GDM1 (cell line): Measurements from ENCODE around the gene SLC6A8.

ENCODE experiments used
- DNase-seq: peaks from one replicate; lab custom pipeline; 2025; lab: John Stamatoyannopoulos, UW

SLC6A8 gene

GRCh38 chrX:153687121-153688039 is at the start of gene SLC6A8:
Gene SLC6A8, plus strand, starts transcription at chrX:153687926. Its CDS starts 649 bp downstream, at chrX:153688575.
- no peak for DNase-seq

GRCh38 chrX:153638041-153638371 is 49.7 kb upstream of the SLC6A8 start:
- no peak for DNase-seq

- no peak for DNase-seq
Observed at GRCh38 chrX:153638436-153639176, 49.1 kb upstream of the SLC6A8 start.

GRCh38 chrX:153639177-153640044 is 48.3 kb upstream of the SLC6A8 start:
- DNase-seq: no peak

DNA sequence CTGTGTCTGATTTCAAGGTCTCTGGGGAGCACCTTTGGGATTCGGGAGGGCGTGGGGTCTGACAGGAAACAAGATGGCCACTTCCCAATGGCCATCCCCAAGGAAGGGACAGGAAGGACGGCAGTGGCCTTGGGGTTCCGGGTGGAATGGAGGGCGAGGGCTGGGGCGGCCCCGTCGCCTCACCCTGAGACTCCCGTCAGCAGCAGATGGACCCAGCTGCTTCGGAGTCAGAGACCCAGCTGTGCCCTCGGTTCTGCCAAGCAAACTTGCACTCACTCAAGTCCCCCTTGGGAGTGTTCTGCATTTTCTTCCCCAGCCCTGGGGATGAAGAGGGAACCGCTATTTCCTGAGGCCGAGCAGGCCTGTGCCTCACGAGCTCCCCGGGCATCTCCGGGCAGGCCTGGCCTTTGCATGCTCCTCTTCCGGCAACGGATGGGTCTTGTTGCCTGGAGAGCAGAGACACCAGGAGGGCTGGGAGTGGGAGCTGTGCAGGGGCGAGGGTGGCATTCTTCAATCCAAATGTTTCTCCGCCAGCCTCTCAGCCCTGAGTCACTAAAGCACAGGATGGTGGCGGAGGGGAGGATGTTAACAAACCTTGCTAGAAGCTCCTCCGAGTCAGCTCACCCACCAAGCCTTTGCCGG is 47.6 kb upstream of the SLC6A8 start:
- no peak for DNase-seq

DNA sequence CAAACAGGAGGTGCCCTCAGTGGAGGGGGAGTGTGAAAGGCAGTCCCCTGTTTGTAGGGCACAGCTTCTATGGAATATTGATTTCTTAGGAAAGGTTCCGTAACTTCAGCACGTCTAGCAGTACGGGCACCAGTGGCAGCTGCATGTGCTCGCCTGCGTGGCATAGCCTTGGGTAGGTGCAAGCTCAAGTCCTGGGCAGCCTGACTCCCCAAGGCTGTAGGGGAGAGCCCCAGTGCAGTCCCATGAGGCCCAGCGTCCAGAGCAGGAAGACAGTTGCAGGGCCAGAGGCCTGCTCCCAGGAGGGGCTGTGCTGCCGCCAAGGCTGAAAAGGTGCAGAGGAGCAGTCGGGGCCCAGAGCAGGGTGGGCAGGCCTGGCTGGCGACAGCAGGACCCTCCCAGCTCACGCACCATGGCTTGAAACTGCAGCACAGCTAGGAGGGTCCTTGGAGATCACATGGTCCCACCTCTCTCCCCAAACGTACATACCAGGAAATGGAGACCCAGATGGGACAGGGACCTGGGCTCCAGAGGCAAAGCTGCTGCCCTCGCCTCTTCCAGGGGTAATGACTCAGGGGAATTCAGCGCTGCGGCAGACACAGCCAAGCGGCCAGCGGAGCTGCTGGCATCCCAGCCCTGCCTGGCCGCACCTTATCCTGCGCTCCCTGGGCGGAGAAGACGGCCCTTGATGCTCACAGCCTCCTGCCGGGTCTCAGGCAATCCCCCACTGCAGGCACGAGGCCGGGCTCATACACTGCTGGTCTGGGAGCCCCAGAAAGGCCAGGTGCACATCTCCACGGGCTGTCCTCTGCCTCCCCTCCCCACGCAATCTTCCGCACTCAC is 46.8 kb upstream of the SLC6A8 start:
- no peak for DNase-seq

DNA sequence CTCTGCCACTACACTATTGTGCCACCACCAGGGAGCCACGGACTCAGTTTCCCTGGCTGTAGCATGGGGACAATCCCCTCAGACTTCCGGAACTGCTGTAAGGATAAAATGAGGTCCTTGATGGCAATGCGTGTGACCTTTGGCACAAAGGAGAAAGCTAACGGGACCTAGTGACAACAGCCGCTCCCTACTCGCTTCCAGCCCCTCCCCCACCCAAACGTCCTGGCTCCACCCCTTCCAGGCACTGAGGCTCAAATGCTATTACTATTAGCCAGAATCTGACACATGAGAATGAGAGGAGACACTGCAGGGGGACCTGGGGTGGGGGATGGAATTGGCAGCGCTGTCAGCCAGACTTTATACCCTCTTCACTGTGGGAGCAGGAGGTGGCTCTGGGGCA is 46.1 kb upstream of the SLC6A8 start:
- DNase-seq: no peak

DNA sequence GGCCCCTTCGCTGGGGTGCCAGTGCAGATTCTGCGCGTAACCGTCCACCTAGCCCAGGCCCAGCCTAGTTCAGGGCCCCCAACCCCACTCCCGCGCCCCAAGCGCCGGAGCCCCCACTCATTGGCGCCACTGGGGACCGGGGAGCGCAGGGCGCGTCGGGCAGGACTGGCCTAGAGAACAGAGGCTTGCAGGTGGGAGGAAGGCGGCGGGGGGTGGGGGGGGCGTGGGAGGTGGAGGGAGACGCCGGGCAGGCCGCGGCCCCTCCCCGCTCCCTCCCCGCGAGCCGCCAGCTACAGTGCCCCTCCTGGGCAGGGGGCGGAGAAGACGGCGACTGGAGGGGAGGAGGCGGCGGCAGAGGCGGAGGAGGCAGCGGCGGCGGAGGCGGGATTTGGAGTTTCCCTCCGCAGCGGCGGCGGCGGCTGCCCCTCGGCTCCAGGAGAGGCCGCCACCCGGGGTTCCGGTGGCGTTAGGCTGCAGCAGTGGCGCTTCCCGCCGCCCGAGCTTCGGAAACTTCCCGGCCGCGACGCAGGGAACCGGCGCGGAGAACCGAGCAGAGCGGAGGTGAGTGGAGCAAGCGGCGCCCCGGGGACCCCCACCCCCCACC is 45.6 kb upstream of the SLC6A8 start:
- DNase-seq: no peak

- no peak for DNase-seq
Observed at GRCh38 chrX:153642655-153643430, 44.9 kb upstream of the SLC6A8 start.

GRCh38 chrX:153643431-153644351 is 44.0 kb upstream of the SLC6A8 start:
- no peak for DNase-seq

DNA sequence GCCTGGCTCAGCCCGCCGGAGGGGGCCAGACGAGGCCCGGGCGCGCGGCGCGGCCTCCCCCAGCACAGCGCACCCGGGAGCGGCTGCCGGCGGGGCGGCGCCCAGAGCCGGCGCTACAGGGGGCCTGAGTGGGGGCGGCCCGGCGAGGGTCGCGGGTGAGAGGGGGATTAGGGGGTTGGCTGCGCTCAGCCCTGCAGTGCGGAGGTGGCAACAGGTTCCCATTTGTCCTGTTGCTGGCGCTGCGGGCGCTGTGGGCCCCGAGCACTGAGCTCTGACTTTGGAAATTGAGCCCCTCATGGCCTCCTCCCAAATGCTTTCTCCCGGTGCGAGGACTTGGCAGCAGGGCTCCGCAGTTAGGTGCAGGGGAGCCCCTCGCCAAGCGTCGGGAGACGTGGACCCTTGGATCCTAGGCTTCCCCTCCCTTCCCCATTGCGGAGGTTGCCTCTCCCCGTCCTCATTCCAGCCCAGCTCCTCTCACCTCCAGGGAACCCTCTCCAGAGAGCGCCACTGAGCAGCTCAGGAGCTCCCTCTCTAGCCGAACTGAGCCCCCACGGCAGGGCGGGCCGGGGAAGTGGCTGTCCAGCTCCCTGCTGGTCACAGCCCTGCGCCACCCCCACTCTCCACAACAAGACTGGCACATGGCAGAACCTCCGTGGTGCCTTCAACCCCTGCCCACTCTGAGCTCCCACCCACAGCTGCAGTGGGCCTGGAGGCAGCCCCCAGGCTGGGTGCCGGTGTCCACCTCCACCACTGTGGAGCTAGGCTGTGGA is 43.2 kb upstream of the SLC6A8 start:
- no peak for DNase-seq

DNA sequence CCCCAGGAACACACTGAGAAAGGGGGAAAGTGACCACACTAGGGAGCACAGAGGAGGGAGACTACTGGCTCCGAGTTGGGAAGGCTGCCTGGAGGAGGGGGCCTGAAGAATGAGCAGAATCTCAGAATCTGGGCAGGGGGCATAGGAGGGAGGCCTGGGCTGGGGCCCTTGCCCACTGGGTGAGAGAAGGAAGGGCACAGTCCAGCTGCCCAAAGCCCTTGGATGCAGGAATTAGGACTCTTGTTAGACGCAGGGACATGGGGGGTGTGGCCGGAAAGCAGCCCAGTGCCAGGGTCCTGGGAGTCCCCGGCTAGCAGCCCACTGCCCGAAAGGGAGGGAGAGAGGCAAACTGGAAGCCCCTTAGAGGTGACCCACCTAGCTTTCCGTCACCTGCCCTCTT is 42.6 kb upstream of the SLC6A8 start:
- no peak for DNase-seq

- no peak for DNase-seq
Observed at GRCh38 chrX:153645921-153646488, 41.7 kb upstream of the SLC6A8 start.

DNA sequence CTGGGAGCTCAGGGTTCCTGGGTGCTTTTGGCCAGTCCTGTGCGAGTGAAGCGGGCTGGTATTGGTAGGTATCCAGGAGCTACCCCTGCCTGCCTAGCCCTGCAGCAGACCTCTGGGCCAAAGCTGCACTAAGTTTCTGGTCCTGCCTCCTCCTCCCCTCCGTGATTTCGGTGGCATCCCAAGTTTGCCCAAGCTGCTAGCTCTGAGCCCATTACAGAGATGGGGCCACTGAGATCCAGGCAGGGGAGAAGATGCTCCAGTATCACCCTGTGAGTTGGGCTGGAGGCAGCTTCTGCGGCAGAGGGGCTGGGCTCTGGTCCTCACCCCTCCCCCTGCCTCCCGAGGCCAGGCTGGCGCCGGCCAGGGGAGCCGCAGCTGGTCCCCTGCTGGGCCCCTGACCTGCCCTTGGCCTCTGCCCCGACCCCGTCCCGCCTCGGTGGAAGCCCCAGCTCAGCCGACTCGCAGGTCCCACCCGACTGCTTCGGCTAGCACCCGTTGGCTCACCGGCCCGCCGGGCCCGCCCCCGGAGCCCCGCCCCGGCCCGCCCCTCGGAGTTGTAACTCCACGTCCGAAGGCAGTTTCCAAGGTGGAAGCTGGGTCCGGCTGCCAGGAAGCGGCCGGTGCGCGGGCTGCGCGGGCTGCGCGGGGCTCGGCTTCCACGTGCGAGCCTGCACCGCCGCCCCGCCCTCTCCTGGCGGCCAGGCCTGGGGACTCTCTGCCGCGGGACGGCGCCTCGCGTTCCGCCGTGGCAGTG is 40.9 kb upstream of the SLC6A8 start, which contains the start of gene DUSP9:
Gene DUSP9, plus strand, starts transcription at position 584 of the 754 bp plus-strand sequence. CDS start 751 bp downstream, outside the sequence.
- no peak for DNase-seq

- no peak for DNase-seq
Observed at GRCh38 chrX:153647461-153648357, 40.0 kb upstream of the SLC6A8 start.
